Measurements from ENCODE around the gene DAP3. TPM values are rescaled to one million over a fixed set of nuclear protein-coding genes. Genes with fewer than 3 reads are reported as not detected.

Gene DAP3
- total and polyA plus RNA-seq, 2 of the 13 experiments (the other 11 are each of a cell fraction or from before 2014, with no cell fraction given) = 129 to 133 TPM

DNA sequence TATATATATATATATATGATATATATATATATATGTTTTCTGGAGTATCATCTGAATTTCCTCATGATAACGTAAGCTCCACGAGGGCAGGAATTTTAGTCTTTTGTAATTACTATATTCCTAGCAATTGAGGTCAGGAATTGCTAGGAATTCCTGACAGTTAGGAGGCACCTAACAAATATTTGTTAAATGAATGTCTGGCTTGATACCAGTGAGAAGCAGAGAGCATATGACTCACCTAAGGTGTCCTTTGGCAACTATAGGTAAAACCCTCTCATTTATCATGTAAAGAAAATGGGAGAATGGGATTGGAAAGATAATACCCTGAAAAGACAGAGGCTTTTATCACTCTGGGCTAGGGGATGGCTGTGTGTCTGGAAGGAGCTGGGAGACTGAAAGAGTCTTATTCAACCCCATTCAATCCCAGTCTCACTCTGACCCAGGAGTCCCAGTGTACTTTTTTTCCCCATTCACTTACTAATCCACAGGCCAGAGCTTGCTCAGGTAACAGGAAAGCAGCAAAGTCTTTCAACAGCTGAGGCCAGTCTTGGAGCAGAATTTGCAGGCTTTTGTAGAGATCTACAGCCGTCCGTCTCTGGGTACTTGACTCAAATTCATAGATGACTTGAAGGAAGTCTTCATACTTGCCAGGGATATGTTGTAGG is 71.2 kb downstream of the DAP3 start:
- no peak overlapping the region for H3K4me2 ChIP-seq (ENCODE audit: low read depth, low read length)
- H3K9me3 ChIP-seq (ENCODE audit: low read length) = no peaks in the 10 kb centered on the region
- H3K9ac ChIP-seq (ENCODE audit: insufficient read depth, low read depth, low read length) = no peak overlapping the region
- TF ChIP-seq ATRX (CRISPR knock-in tag; IDR thresholded peaks at IDR 0.05; ENCODE audit: borderline replicate concordance) (no peak), ZNF484 (CRISPR knock-in tag; IDR thresholded peaks at IDR 0.05; ENCODE audit: borderline replicate concordance, low read depth) (no peak), PHF5A (CRISPR knock-in tag; IDR thresholded peaks at IDR 0.05; ENCODE audit: low read depth, unreplicated experiment) (no peak), ZNF335 (CRISPR knock-in tag; IDR thresholded peaks at IDR 0.05) (no peak), ZNF574 (CRISPR knock-in tag; IDR thresholded peaks at IDR 0.05) (no peak), AKAP8 (CRISPR knock-in tag; IDR thresholded peaks at IDR 0.05) (no peak), ZNF251 (CRISPR knock-in tag; IDR thresholded peaks at IDR 0.05) (no peak), KDM5B (CRISPR knock-in tag; IDR thresholded peaks at IDR 0.05; ENCODE audit: borderline replicate concordance) (no peak)
- intact Hi-C loops (cut with micrococcal nuclease; ENCODE audit: unreplicated experiment) = no loop called here
- DNase-seq (ENCODE audit: low spot score) (no peak), FAIRE-seq (no peak), ATAC-seq (no peak)
- in situ Hi-C loops (cut with HindIII; ENCODE audit: extremely low pct_ligation_motif_present, low pct_unique_long_range_greater_than_20kb) = no loop called here
- H2AFZ ChIP-seq (ENCODE audit: low read length) = no peak overlapping the region
- no peaks in the 10 kb centered on the region for H3K79me2 ChIP-seq (ENCODE audit: insufficient read depth, low read length)
- H3K27me3 ChIP-seq (ENCODE audit: control insufficient read depth in 1 of 2, insufficient read depth in 2 of 2, low read length in 2 of 2) = no peaks in the 10 kb centered on the region
- 100% methylated on average over 4 of the region's 4 CpGs for WGBS (ENCODE audit: low lambda C conversion rate)
- no peaks in the 10 kb centered on the region for H3K4me1 ChIP-seq (ENCODE audit: insufficient read depth, low read length)
- ChIA-PET POLR2A (no interaction called here), CTCF (ENCODE audit: low intra/inter-chr PET ratio, low total read pairs) (no interaction called here)
- H3K27ac ChIP-seq (ENCODE audit: extremely low read length, insufficient read depth, low read length) = no peak overlapping the region
- H4K20me1 ChIP-seq (ENCODE audit: insufficient read depth, low read length) = no peaks in the 10 kb centered on the region
- H3K4me3 ChIP-seq (replicated peaks in 1 of 3; ENCODE audit: insufficient read depth in 1 of 3, low read depth in 2 of 3, low read length in 3 of 3) = no peak overlapping the region
- H3K36me3 ChIP-seq (replicated peaks in 1 of 2; ENCODE audit: control insufficient read depth in 1 of 2, insufficient read depth in 2 of 2, low read length in 2 of 2) = peaks cover 8 to 42% of the 10 kb centered on the region in 2 experiments; a peak in 4 of 5 replicates
- no TSS peak for BruUV-seq (replicated peaks)
